Suprapubic skin (tissue), 4 donors: ENCODE measurements around the gene PTGER1. TPM values are rescaled to one million over a fixed set of nuclear protein-coding genes. Genes with fewer than 3 reads are reported as not detected.
"Not testable (repeated sequence)": the region's sequence is repeated elsewhere in the genome, so short reads cannot be mapped to it uniquely, and the experiment has no call there.

ENCODE experiments used
- DNase-seq, 2 donors: peaks; one replicate each; pipeline ENCODE4 v3.0.0-alpha.2; 2019; ENCODE audit warnings: low spot score in 2 of 2
- H3K27ac ChIP-seq: fragments of 200-600 bp; sonication (generic); one replicate; pipeline ENCODE4 v1.5.1; 2019
- H3K27me3 ChIP-seq: fragments of 200-600 bp; sonication (generic); one replicate; pipeline ENCODE4 v1.5.1; 2019
- H3K36me3 ChIP-seq: fragments of 200-600 bp; sonication (generic); one replicate; pipeline ENCODE4 v1.5.1; 2019
- H3K4me1 ChIP-seq: fragments of 200-600 bp; sonication (generic); one replicate; pipeline ENCODE4 v1.5.1; 2019
- H3K4me3 ChIP-seq: fragments of 200-600 bp; sonication (generic); one replicate; pipeline ENCODE4 v1.5.1; 2019; ENCODE audit warnings: mild to moderate bottlenecking
- H3K9me3 ChIP-seq: fragments of 200-600 bp; sonication (generic); one replicate; pipeline ENCODE4 v1.5.1; 2019
- CTCF ChIP-seq, 2 donors: fragments of 200-600 bp in 1 of 2; fragments of 450-650 bp in 1 of 2; sonication (generic) in 1 of 2; IDR thresholded peaks; one replicate each; pipeline ENCODE4 v1.5.1; 2016 to 2019; ENCODE audit warnings: antibody characterized with exemption in 2 of 2, mild to moderate bottlenecking in 1 of 2, moderate library complexity in 1 of 2
- EP300 ChIP-seq: sonication (generic); formaldehyde crosslinking; IDR thresholded peaks from one replicate; pipeline ENCODE4 v1.6.1; 2017; ENCODE audit warnings: antibody characterized with exemption
- POLR2A ChIP-seq, 2 donors: fragments of 450-650 bp; IDR thresholded peaks; one replicate each; pipeline ENCODE4 v1.6.1; 2017; ENCODE audit warnings: antibody characterized with exemption in 2 of 2, mild to moderate bottlenecking in 2 of 2, moderate library complexity in 2 of 2
- POLR2AphosphoS5 ChIP-seq, 3 donors: sonication (generic); formaldehyde crosslinking; IDR thresholded peaks; one replicate each; pipeline ENCODE4 v1.6.1; 2017; ENCODE audit warnings: antibody characterized with exemption in 3 of 3
- WGBS: methylation state at CpG from one replicate; pipeline ENCODE4 v1.1.5; 2018; 5-methylcytosine and 5-hydroxymethylcytosine counted together
- total RNA-seq, 4 donors: library from RNA; depleted of rRNA; stranded (reverse); fragments of >200 nt; gene quantifications; one replicate each; pipeline ENCODE4 v1.1.0, GENCODE V29; 2016

Gene PTGER1
- total RNA-seq, 4 donors from 2014 or later: 0.47 TPM; not detected in 3

GRCh38 chr19:14507704-14508542 lies 32.8 kb upstream of the PTGER1 start:
- H3K27me3 ChIP-seq: no peaks in the 10 kb centered on the region
- no peaks in the 10 kb centered on the region for H3K36me3 ChIP-seq
- no peaks in the 10 kb centered on the region for H3K9me3 ChIP-seq
- H3K4me1 ChIP-seq: peaks cover 28% of the 10 kb centered on the region
- TF ChIP-seq EP300 (no peak), POLR2A (IDR thresholded peaks at IDR 0.05) (no peak), CTCF (IDR thresholded peaks at IDR 0.05) (no peak), POLR2AphosphoS5 (IDR thresholded peaks at IDR 0.05) (no peak)
- H3K4me3 ChIP-seq: no peak overlapping the region
- no peak overlapping the region for H3K27ac ChIP-seq
- DNase-seq: no peak
- WGBS: 62% methylated on average over 11 of the region's 12 CpGs

- Histone ChIP-seq H3K9me3 (no peaks in the 10 kb centered on the region), H3K27ac (peak overlapping the region; percentile 87), H3K36me3 (no peaks in the 10 kb centered on the region), H3K4me1 (peaks cover 20% of the 10 kb centered on the region), H3K4me3 (no peak overlapping the region), H3K27me3 (no peaks in the 10 kb centered on the region)
- 34% methylated on average over 19 of the region's 19 CpGs for WGBS
- no peak for TF ChIP-seq POLR2AphosphoS5 (IDR thresholded peaks at IDR 0.05)
- peak; percentile 43 to 79 for TF ChIP-seq CTCF (IDR thresholded peaks at IDR 0.05)
- peak in 1 of 2 donors; percentile 78 for DNase-seq
Observed at GRCh38 chr19:14505488-14506239, 30.5 kb upstream of the PTGER1 start.

GRCh38 chr19:14504575-14504974 lies 29.4 kb upstream of the PTGER1 start:
- not testable (repeated sequence) for H3K9me3 ChIP-seq, H3K36me3 ChIP-seq, H3K4me3 ChIP-seq, H3K27me3 ChIP-seq, DNase-seq
- WGBS: 89% methylated on average over 8 of the region's 8 CpGs
- Histone ChIP-seq H3K4me1 (peaks cover 15% of the 10 kb centered on the region), H3K27ac (peak overlapping the region; percentile 87)

GRCh38 chr19:14503285-14503684 lies 28.1 kb upstream of the PTGER1 start:
- Histone ChIP-seq H3K9me3 (no peaks in the 10 kb centered on the region), H3K27me3 (no peaks in the 10 kb centered on the region), H3K4me1 (peaks cover 11% of the 10 kb centered on the region), H3K36me3 (no peaks in the 10 kb centered on the region), H3K4me3 (no peak overlapping the region), H3K27ac (no peak overlapping the region)
- WGBS: 71% methylated on average over 1 of the region's 1 CpG
- TF ChIP-seq EP300: no peak
- TF ChIP-seq POLR2AphosphoS5 (IDR thresholded peaks at IDR 0.05): no peak
- TF ChIP-seq POLR2A (IDR thresholded peaks at IDR 0.05): no peak
- no peak for TF ChIP-seq CTCF (IDR thresholded peaks at IDR 0.05)
- DNase-seq: no peak

GRCh38 chr19:14502334-14503092 lies 27.4 kb upstream of the PTGER1 start:
- Histone ChIP-seq H3K9me3 (no peaks in the 10 kb centered on the region), H3K4me3 (no peak overlapping the region), H3K27ac (no peak overlapping the region), H3K36me3 (no peaks in the 10 kb centered on the region), H3K27me3 (no peaks in the 10 kb centered on the region), H3K4me1 (peaks cover 17% of the 10 kb centered on the region)
- 71% methylated on average over 11 of the region's 11 CpGs for WGBS
- no peak for TF ChIP-seq POLR2AphosphoS5 (IDR thresholded peaks at IDR 0.05)
- TF ChIP-seq CTCF (IDR thresholded peaks at IDR 0.05): no peak
- no peak for TF ChIP-seq POLR2A (IDR thresholded peaks at IDR 0.05)
- no peak for TF ChIP-seq EP300
- DNase-seq: no peak
